Testis (tissue), 3 donors: ENCODE measurements around the gene FRMD4B. TPM values are rescaled to one million over a fixed set of nuclear protein-coding genes. Genes with fewer than 3 reads are reported as not detected.

Experiments used
- DNase-seq: peaks from one replicate; pipeline ENCODE4 v3.0.0-alpha.2; 2019
- H3K27ac ChIP-seq, 2 donors: fragments of 200-600 bp; sonication (generic); one replicate each; pipeline ENCODE4 v1.5.1; 2019
- H3K27me3 ChIP-seq: fragments of 200-600 bp; sonication (generic); one replicate; pipeline ENCODE4 v1.5.1; 2019
- H3K36me3 ChIP-seq: fragments of 200-600 bp; sonication (generic); one replicate; pipeline ENCODE4 v1.5.1; 2017; ENCODE audit warnings: low read depth; ENCODE audit errors: missing control alignments
- H3K4me1 ChIP-seq: fragments of 200-600 bp; sonication (generic); one replicate; pipeline ENCODE4 v1.5.1; 2019
- H3K4me3 ChIP-seq, 2 donors: fragments of 200-600 bp; sonication (generic); one replicate each; pipeline ENCODE4 v1.5.1; 2017 to 2019
- H3K9me3 ChIP-seq: fragments of 200-600 bp; sonication (generic); one replicate; pipeline ENCODE4 v1.5.1; 2017
- CTCF ChIP-seq, 3 experiments: fragments of 450-650 bp in 2 of 3; fragments of 200-600 bp in 1 of 3; sonication (generic) in 1 of 3; IDR thresholded peaks; one replicate each; pipeline ENCODE4 v1.5.1; 2016 to 2019; ENCODE audit warnings: antibody characterized with exemption in 3 of 3, mild to moderate bottlenecking in 2 of 3, moderate library complexity in 1 of 3
- POLR2A ChIP-seq: fragments of 450-650 bp; IDR thresholded peaks from one replicate; pipeline ENCODE4 v1.6.1; 2017; ENCODE audit warnings: antibody characterized with exemption, mild to moderate bottlenecking, moderate library complexity
- WGBS, 2 donors: methylation state at CpG; one replicate each; pipeline ENCODE4 v1.1.5; 2018; 5-methylcytosine and 5-hydroxymethylcytosine counted together
- intact Hi-C: fragments of 100-400 bp; cut with DNase I; formaldehyde crosslinking; loops from one replicate; pipeline ENCODE4 v1.15.1; 2023; ENCODE audit warnings: low total_unique reads
- polyA plus RNA-seq: library from polyadenylated mRNA; stranded (reverse); fragments of 350-450 nt; fragmentation: Illumina TruSeq; extraction: RNeasy Lipid Tissue Mini Kit (QIAGEN cat#74804); gene quantifications from one replicate; pipeline ENCODE4 v1.2.3, GENCODE V29; 2014; ENCODE audit warnings: low read depth, low replicate concordance; ENCODE audit not compliant: insufficient read depth
- total RNA-seq, 2 donors: library from RNA; depleted of rRNA; stranded (reverse); fragments of >200 nt; gene quantifications; one replicate each; pipeline ENCODE4 v1.2.3, GENCODE V29; 2016

The FRMD4B gene
- total and polyA plus RNA-seq, 3 donors from 2014 or later: 10.2 to 17.8 (median 13.7) TPM

DNA sequence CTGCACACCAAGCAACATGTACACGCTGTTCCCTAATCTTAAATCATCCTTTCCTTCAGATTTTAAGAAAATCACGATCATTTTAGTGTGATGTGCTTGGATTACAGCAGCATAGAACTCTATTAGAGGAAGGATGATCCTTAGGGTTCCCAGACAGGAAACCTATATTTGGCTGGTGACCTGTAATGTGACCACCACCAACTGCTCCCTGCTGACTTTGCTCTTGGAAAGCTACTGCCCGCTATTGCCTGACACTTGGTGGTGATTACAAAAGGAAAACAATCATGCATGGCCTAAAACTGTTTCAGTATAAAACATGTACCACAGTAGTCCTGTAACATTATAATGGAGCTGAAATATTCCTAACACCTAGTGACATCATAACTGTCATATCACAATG lies 236.3 kb downstream of the FRMD4B start:
- Histone ChIP-seq H3K27ac (no peak overlapping the region), H3K27me3 (no peaks in the 10 kb centered on the region), H3K4me3 (no peak overlapping the region), H3K36me3 (no peaks in the 10 kb centered on the region), H3K9me3 (no peaks in the 10 kb centered on the region), H3K4me1 (no peaks in the 10 kb centered on the region)
- DNase-seq: no peak
- WGBS, 2 donors: 83 to 90% methylated on average over 3 of the region's 3 CpGs
- intact Hi-C loops: no loop called here
- TF ChIP-seq CTCF (IDR thresholded peaks at IDR 0.05) (no peak), POLR2A (no peak)

DNA sequence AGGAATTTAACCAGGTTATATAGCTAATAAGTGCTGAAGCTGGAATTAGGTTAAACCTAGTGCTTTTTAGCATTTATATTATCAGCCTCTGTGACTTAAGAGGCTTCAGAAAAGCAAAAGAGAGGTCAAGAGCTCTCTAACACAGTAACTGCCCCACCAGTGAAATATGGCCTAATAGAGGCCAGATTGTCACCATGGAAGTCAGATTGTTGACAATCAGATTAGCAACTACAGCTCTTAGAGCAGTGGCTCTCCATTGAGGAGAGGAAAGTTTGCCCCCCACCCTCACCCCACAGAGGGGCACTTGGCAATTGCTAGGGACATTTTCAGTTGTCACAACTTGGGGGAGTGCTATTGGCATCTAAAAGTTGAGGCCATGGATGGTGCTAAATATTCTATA lies 240.2 kb downstream of the FRMD4B start:
- Histone ChIP-seq H3K27me3 (no peaks in the 10 kb centered on the region), H3K4me3 (no peak overlapping the region), H3K27ac (no peak overlapping the region), H3K9me3 (no peaks in the 10 kb centered on the region), H3K36me3 (no peaks in the 10 kb centered on the region), H3K4me1 (no peaks in the 10 kb centered on the region)
- TF ChIP-seq CTCF (IDR thresholded peaks at IDR 0.05) (no peak), POLR2A (no peak)
- no peak for DNase-seq
- intact Hi-C loops: no loop called here

DNA sequence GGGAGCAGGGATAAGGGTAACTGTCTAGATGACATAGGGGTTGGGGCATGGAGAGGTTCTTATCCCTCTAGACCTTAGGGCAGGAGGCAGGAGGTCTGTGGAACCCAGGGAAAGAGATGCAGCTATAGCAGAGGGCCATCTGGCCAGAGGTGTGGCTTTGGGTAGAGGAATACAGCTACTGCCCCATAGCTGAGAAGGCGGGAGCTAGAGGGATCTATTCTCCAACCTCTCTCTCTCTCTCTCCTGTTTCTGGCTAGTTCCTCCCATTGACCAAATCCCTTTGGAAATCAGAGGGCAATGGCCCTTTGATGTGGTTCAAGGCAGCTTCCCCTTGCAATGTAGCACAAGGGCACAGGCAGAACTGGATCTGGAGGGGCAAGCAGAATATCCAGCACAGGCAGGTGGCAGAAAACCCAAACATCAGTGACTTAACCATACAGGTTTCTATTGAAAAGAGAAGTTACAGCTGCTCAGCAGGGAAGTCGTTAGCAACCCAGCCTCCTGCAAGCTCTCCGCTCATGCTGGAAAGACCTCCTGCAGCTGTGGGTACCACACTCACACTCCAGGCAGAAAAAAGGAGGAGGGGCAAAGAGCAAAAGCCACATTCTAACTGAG lies 241.2 kb downstream of the FRMD4B start:
- Histone ChIP-seq H3K27ac (no peak overlapping the region), H3K27me3 (no peaks in the 10 kb centered on the region), H3K36me3 (no peaks in the 10 kb centered on the region), H3K4me3 (no peak overlapping the region), H3K4me1 (no peaks in the 10 kb centered on the region), H3K9me3 (no peaks in the 10 kb centered on the region)
- no peak for DNase-seq
- TF ChIP-seq CTCF (IDR thresholded peaks at IDR 0.05) (no peak), POLR2A (no peak)
- intact Hi-C loops: no loop called here
- WGBS, 2 donors: 74 to 93% methylated on average over 3 of the region's 3 CpGs

- Histone ChIP-seq H3K4me3 (no peak overlapping the region), H3K27ac (no peak overlapping the region), H3K36me3 (no peaks in the 10 kb centered on the region), H3K4me1 (no peaks in the 10 kb centered on the region), H3K27me3 (no peaks in the 10 kb centered on the region), H3K9me3 (no peaks in the 10 kb centered on the region)
- intact Hi-C loops: no loop called here
- TF ChIP-seq POLR2A: no peak
- TF ChIP-seq CTCF (IDR thresholded peaks at IDR 0.05): no peak
- WGBS, 2 donors: 89 to 90% methylated on average over 3 of the region's 3 CpGs
- no peak for DNase-seq
Measured at GRCh38 chr3:69143612-69144011, 242.3 kb downstream of the FRMD4B start.

- no peak for TF ChIP-seq CTCF (IDR thresholded peaks at IDR 0.05)
- Histone ChIP-seq H3K4me1 (no peaks in the 10 kb centered on the region), H3K4me3 (no peak overlapping the region), H3K9me3 (no peaks in the 10 kb centered on the region), H3K27me3 (no peaks in the 10 kb centered on the region), H3K27ac (no peak overlapping the region), H3K36me3 (no peaks in the 10 kb centered on the region)
- WGBS, 2 donors: 81 to 84% methylated on average over 4 of the region's 4 CpGs
- intact Hi-C loops: no loop called here
- no peak for DNase-seq
Measured at GRCh38 chr3:69142797-69143454, 243.0 kb downstream of the FRMD4B start.
